Measurements from ENCODE around the gene TCL1A.

TCL1A gene

GRCh38 chr14:95659990-95660385 lies 53.9 kb downstream of the TCL1A start:
- intact Hi-C loops (cut with DNase I; ENCODE audit: low total_unique reads): no loop called here
- Histone ChIP-seq H3K4me1 (peaks cover 0 to 17% (median 0%) of the 10 kb centered on the region in 4 donors), H3K36me3 (no peaks in the 10 kb centered on the region), H3K9me3 (no peaks in the 10 kb centered on the region), H3K27ac (no peak overlapping the region), H3K27me3 (peaks cover 0 to 26% of the 10 kb centered on the region in 2 donors), H3K4me3 (no peak overlapping the region)
- TF ChIP-seq CTCF (IDR thresholded peaks at IDR 0.05): no peak
- DNase-seq: no peak
